CD4-positive, CD25-positive, alpha-beta regulatory T cell (primary cell): ENCODE results near the gene MSI2. TPM values are rescaled to one million over a fixed set of nuclear protein-coding genes. Genes with fewer than 3 reads are reported as not detected.
A peak's percentile ranks its signal among the peaks of the same experiment; 100 is the strongest.

Experiments
- ATAC-seq, 2 donors: fragments of 150-1000 bp; cut with Tn5 transposase; one replicate each; pipeline ENCODE4 v1.10.0; 2021; ENCODE audit warnings: low read depth in 2 of 2, moderate number of reproducible peaks in 2 of 2, moderate library complexity in 1 of 2
- DNase-seq, 3 donors: peaks; one replicate each; pipeline versions ENCODE4 v3.0.0 to v3.0.0-alpha.2; 2012 to 2022; ENCODE audit warnings: mixed read lengths in 1 of 3
- H3K27ac ChIP-seq: one replicate; pipeline ENCODE4 v1.7.0; 2013; ENCODE audit warnings: mild to moderate bottlenecking, low read length; ENCODE audit not compliant: insufficient read depth, poor library complexity, severe bottlenecking
- H3K27me3 ChIP-seq: one replicate; pipeline ENCODE4 v1.7.0; 2013; ENCODE audit warnings: low read length; ENCODE audit not compliant: control insufficient read depth, insufficient read depth
- H3K36me3 ChIP-seq: one replicate; pipeline ENCODE4 v1.7.0; 2013; ENCODE audit warnings: mild to moderate bottlenecking, low read length, moderate library complexity; ENCODE audit not compliant: control insufficient read depth, insufficient read depth
- H3K4me1 ChIP-seq: 2 replicates; pipeline ENCODE4 v1.7.0; 2013; ENCODE audit warnings: mild to moderate bottlenecking, low read length; ENCODE audit not compliant: insufficient read depth, control insufficient read depth, poor library complexity, severe bottlenecking
- H3K4me3 ChIP-seq: one replicate; pipeline ENCODE4 v1.7.0; 2013; ENCODE audit warnings: low read depth, mild to moderate bottlenecking, low read length, moderate library complexity
- H3K9me3 ChIP-seq, 2 experiments: 1 replicate in 1 of 2; 2 replicates in 1 of 2; pipeline ENCODE4 v1.7.0; 2013; ENCODE audit warnings: low read length in 2 of 2, mild to moderate bottlenecking in 1 of 2, moderate library complexity in 1 of 2; ENCODE audit not compliant: control insufficient read depth in 2 of 2
- H3K27ac Mint-ChIP-seq, 3 donors: one replicate each; pipeline ENCODE4 v1.8.0; 2020 to 2022; ENCODE audit warnings: mild to moderate bottlenecking in 3 of 3, mixed read lengths in 3 of 3, moderate library complexity in 2 of 3
- H3K27me3 Mint-ChIP-seq: one replicate; pipeline ENCODE4 v1.8.0; 2022; ENCODE audit warnings: mild to moderate bottlenecking, mixed read lengths
- H3K36me3 Mint-ChIP-seq: one replicate; pipeline ENCODE4 v1.8.0; 2020; ENCODE audit warnings: mixed read lengths
- H3K4me1 Mint-ChIP-seq, 4 donors: one replicate each; pipeline ENCODE4 v1.8.0; 2020 to 2022; ENCODE audit warnings: mixed read lengths in 4 of 4, mild to moderate bottlenecking in 1 of 4
- H3K4me3 Mint-ChIP-seq, 4 donors: one replicate each; pipeline ENCODE4 v1.8.0; 2020 to 2022; ENCODE audit warnings: mild to moderate bottlenecking in 4 of 4, mixed read lengths in 4 of 4, moderate library complexity in 3 of 4
- H3K9me3 Mint-ChIP-seq, 7 donors: one replicate each; pipeline ENCODE4 v1.8.0; 2020 to 2022; ENCODE audit warnings: mixed read lengths in 7 of 7, mild to moderate bottlenecking in 3 of 7, moderate library complexity in 2 of 7
- polyA plus RNA-seq, 4 donors: library from polyadenylated mRNA; unstranded; fragments of 300-500 nt; fragmentation: Illumina TruSeq; gene quantifications; one replicate each; pipeline ENCODE4 v1.2.3, GENCODE V29; 2021
- total RNA-seq: library from RNA; stranded (reverse); gene quantifications from one replicate; pipeline ENCODE4 v1.2.3, GENCODE V29; 2022

MSI2 gene
- total and polyA plus RNA-seq, 5 donors from 2014 or later, result 3.2 to 177 (median 3.4) TPM

- Mint-ChIP-seq H3K4me1 (peaks cover 30 to 62% (median 45%) of the 10 kb centered on the region in 4 donors), H3K4me3 (no peak overlapping the region), H3K36me3 (peaks cover 34% of the 10 kb centered on the region), H3K27me3 (no peaks in the 10 kb centered on the region), H3K27ac (peak overlapping the region in 2 of 3 donors; percentile 66 to 73), H3K9me3 (peaks cover 0 to 1% (median 0%) of the 10 kb centered on the region in 7 donors)
- peaks cover 21% of the 10 kb centered on the region for H3K4me1 ChIP-seq
- H3K36me3 ChIP-seq, result peaks cover 35% of the 10 kb centered on the region
- H3K27me3 ChIP-seq, result no peaks in the 10 kb centered on the region
- no peak overlapping the region for H3K27ac ChIP-seq
- DNase-seq (peak in 1 of 3 donors; percentile 25), ATAC-seq (no peak)
- no peak overlapping the region for H3K4me3 ChIP-seq
- H3K9me3 ChIP-seq, result no peaks in the 10 kb centered on the region
Measured at GRCh38 chr17:57404073-57404472, 147.8 kb downstream of the MSI2 start.

- peak overlapping the region in 1 of 4 donors; percentile 12 for H3K4me3 Mint-ChIP-seq
- H3K9me3 Mint-ChIP-seq, result peaks cover 0 to 1% (median 0%) of the 10 kb centered on the region in 7 donors
- no peak for ATAC-seq
- H3K4me1 Mint-ChIP-seq, result peaks cover 31 to 65% (median 50%) of the 10 kb centered on the region in 4 donors
- no peak overlapping the region for H3K27ac ChIP-seq
- H3K36me3 Mint-ChIP-seq, result peaks cover 38% of the 10 kb centered on the region
- no peaks in the 10 kb centered on the region for H3K27me3 ChIP-seq
- peaks cover 35% of the 10 kb centered on the region for H3K36me3 ChIP-seq
- H3K27me3 Mint-ChIP-seq, result no peaks in the 10 kb centered on the region
- no peak overlapping the region for H3K4me3 ChIP-seq
- no peak for DNase-seq
- H3K9me3 ChIP-seq, result no peaks in the 10 kb centered on the region
- peak overlapping the region in 1 of 3 donors; percentile 73 for H3K27ac Mint-ChIP-seq
- peaks cover 21% of the 10 kb centered on the region for H3K4me1 ChIP-seq
Measured at GRCh38 chr17:57404795-57405490, 148.6 kb downstream of the MSI2 start.

- peaks cover 34 to 61% (median 51%) of the 10 kb centered on the region in 4 donors for H3K4me1 Mint-ChIP-seq
- no peak for DNase-seq
Measured at GRCh38 chr17:57405491-57406072, 149.3 kb downstream of the MSI2 start.

GRCh38 chr17:57406131-57406980 is 150.0 kb downstream of the MSI2 start:
- peaks cover 26% of the 10 kb centered on the region for H3K36me3 Mint-ChIP-seq
- H3K4me3 Mint-ChIP-seq, result peak overlapping the region in 2 of 4 donors; percentile 41 to 83

More at GRCh38 chr17:57405491-57406072, 149.3 kb downstream of the MSI2 start:
- Histone ChIP-seq H3K9me3 (no peaks in the 10 kb centered on the region), H3K27me3 (no peaks in the 10 kb centered on the region), H3K4me3 (no peak overlapping the region), H3K4me1 (peaks cover 21% of the 10 kb centered on the region), H3K36me3 (peaks cover 31% of the 10 kb centered on the region), H3K27ac (no peak overlapping the region)
- ATAC-seq, result no peak
- H3K4me3 Mint-ChIP-seq, result peak overlapping the region in 1 of 4 donors; percentile 12
- no peaks in the 10 kb centered on the region for H3K27me3 Mint-ChIP-seq
- H3K36me3 Mint-ChIP-seq, result peaks cover 33% of the 10 kb centered on the region
- peaks cover 0 to 1% (median 0%) of the 10 kb centered on the region in 7 donors for H3K9me3 Mint-ChIP-seq
- peak overlapping the region in 2 of 3 donors; percentile 5 to 26 for H3K27ac Mint-ChIP-seq

GRCh38 chr17:57406981-57407286 is 150.6 kb downstream of the MSI2 start:
- no peak overlapping the region for H3K27ac ChIP-seq
- H3K4me1 Mint-ChIP-seq, result peaks cover 39 to 57% (median 52%) of the 10 kb centered on the region in 4 donors

More at GRCh38 chr17:57406131-57406980, 150.0 kb downstream of the MSI2 start:
- Histone ChIP-seq H3K9me3 (no peaks in the 10 kb centered on the region), H3K36me3 (peaks cover 29% of the 10 kb centered on the region), H3K4me3 (no peak overlapping the region), H3K27me3 (no peaks in the 10 kb centered on the region), H3K4me1 (peaks cover 21% of the 10 kb centered on the region), H3K27ac (no peak overlapping the region)
- Mint-ChIP-seq H3K9me3 (peaks cover 0 to 1% (median 0%) of the 10 kb centered on the region in 7 donors), H3K4me1 (peaks cover 37 to 57% (median 52%) of the 10 kb centered on the region in 4 donors), H3K27ac (peak overlapping the region; percentile 2 to 91 (median 88)), H3K27me3 (no peaks in the 10 kb centered on the region)
- DNase-seq (no peak), ATAC-seq (no peak)

GRCh38 chr17:57407287-57408070 is 151.2 kb downstream of the MSI2 start:
- Histone ChIP-seq H3K9me3 (no peaks in the 10 kb centered on the region), H3K27me3 (no peaks in the 10 kb centered on the region), H3K36me3 (peaks cover 19% of the 10 kb centered on the region), H3K4me1 (peaks cover 21% of the 10 kb centered on the region), H3K4me3 (peak overlapping the region; percentile 8), H3K27ac (no peak overlapping the region)
- peak in 1 of 3 donors; percentile 10 for DNase-seq
- Mint-ChIP-seq H3K4me1 (peaks cover 39 to 57% (median 52%) of the 10 kb centered on the region in 4 donors), H3K36me3 (peaks cover 20% of the 10 kb centered on the region), H3K27me3 (no peaks in the 10 kb centered on the region), H3K4me3 (peak overlapping the region; percentile 41 to 83 (median 64)), H3K27ac (peak overlapping the region; percentile 57 to 91 (median 88)), H3K9me3 (peaks cover 0 to 1% (median 0%) of the 10 kb centered on the region in 7 donors)
- no peak for ATAC-seq

More at GRCh38 chr17:57406981-57407286, 150.6 kb downstream of the MSI2 start:
- Mint-ChIP-seq H3K27me3 (no peaks in the 10 kb centered on the region), H3K9me3 (peaks cover 0 to 1% (median 0%) of the 10 kb centered on the region in 7 donors), H3K27ac (peak overlapping the region; percentile 57 to 91 (median 88)), H3K36me3 (peaks cover 20% of the 10 kb centered on the region), H3K4me3 (peak overlapping the region; percentile 3 to 83 (median 48))
- no peaks in the 10 kb centered on the region for H3K9me3 ChIP-seq
- peaks cover 21% of the 10 kb centered on the region for H3K4me1 ChIP-seq
- ATAC-seq, result no peak
- no peak for DNase-seq
- peaks cover 24% of the 10 kb centered on the region for H3K36me3 ChIP-seq
- no peaks in the 10 kb centered on the region for H3K27me3 ChIP-seq
- no peak overlapping the region for H3K4me3 ChIP-seq
